Measurements from ENCODE around the gene SLC8A1. TPM values are rescaled to one million over a fixed set of nuclear protein-coding genes. Genes with fewer than 3 reads are reported as not detected.

The SLC8A1 gene
- total RNA-seq, 1 experiment from 2014 or later = 1.6 TPM

DNA sequence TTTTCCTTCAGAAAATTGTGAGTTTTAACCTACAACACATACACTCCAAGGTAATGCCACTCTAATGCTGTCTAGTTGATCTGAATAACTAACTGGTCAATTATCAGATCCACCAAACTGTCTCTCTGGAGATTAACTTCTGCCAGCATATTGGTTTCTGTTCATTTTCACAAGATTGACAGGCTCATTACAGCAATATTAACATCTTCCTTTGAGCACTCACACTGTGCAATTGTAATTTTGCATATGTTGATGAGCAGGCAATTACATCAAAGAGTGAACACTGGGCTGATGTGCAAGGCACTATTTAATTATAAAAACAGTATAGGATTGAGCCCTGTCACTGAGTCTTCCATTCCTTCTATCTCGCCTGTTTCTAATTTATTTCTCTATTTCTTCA is 197.3 kb downstream of the SLC8A1 start:
- TF ChIP-seq, protein P1, sequence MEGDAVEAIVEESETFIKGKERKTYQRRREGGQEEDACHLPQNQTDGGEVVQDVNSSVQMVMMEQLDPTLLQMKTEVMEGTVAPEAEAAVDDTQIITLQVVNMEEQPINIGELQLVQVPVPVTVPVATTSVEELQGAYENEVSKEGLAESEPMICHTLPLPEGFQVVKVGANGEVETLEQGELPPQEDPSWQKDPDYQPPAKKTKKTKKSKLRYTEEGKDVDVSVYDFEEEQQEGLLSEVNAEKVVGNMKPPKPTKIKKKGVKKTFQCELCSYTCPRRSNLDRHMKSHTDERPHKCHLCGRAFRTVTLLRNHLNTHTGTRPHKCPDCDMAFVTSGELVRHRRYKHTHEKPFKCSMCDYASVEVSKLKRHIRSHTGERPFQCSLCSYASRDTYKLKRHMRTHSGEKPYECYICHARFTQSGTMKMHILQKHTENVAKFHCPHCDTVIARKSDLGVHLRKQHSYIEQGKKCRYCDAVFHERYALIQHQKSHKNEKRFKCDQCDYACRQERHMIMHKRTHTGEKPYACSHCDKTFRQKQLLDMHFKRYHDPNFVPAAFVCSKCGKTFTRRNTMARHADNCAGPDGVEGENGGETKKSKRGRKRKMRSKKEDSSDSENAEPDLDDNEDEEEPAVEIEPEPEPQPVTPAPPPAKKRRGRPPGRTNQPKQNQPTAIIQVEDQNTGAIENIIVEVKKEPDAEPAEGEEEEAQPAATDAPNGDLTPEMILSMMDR (IDR thresholded peaks at IDR 0.05; ENCODE audit: unreplicated experiment) = no peak
- Mint-ChIP-seq H3K36me3 (ENCODE audit: insufficient read depth, unreplicated experiment) (no peaks in the 10 kb centered on the region), H3K27ac (ENCODE audit: low read depth, unreplicated experiment) (no peak overlapping the region), H3K4me1 (ENCODE audit: insufficient read depth, unreplicated experiment) (no peaks in the 10 kb centered on the region), H3K27me3 (ENCODE audit: insufficient read depth, unreplicated experiment) (no peaks in the 10 kb centered on the region), H3K4me3 (ENCODE audit: unreplicated experiment) (no peak overlapping the region), H3K9me3 (ENCODE audit: unreplicated experiment) (no peaks in the 10 kb centered on the region)
- intact Hi-C loops (cut with micrococcal nuclease) = no loop called here
- CTCF ChIA-PET = interaction anchor here (0.5 to 1.5 kb wide), 3 partner anchors 10 to 341 kb away, joined by 3 to 9 read pairs (median 3); no protein-coding TSS in a partner anchor
- no TSS peak for BruUV-seq (replicated peaks)
- DNase-seq (ENCODE audit: unreplicated experiment) = no peak
- POLR2A ChIA-PET = no interaction called here

- TF ChIP-seq, protein P1 (IDR thresholded peaks at IDR 0.05; ENCODE audit: unreplicated experiment) = no peak
- intact Hi-C loops (cut with micrococcal nuclease) = no loop called here
- H3K4me1 Mint-ChIP-seq (ENCODE audit: insufficient read depth, unreplicated experiment) = no peaks in the 10 kb centered on the region
- no peak overlapping the region for H3K4me3 Mint-ChIP-seq (ENCODE audit: unreplicated experiment)
- ChIA-PET CTCF (interaction anchor here (2.0 kb wide), 1 partner anchor 304 kb away, joined by 8 read pairs; no protein-coding TSS in a partner anchor), POLR2A (interaction anchor here (0.8 kb wide), 1 partner anchor 918 kb away, joined by 3 read pairs; no protein-coding TSS in a partner anchor)
- H3K36me3 Mint-ChIP-seq (ENCODE audit: insufficient read depth, unreplicated experiment) = no peaks in the 10 kb centered on the region
- H3K27me3 Mint-ChIP-seq (ENCODE audit: insufficient read depth, unreplicated experiment) = no peaks in the 10 kb centered on the region
- no TSS peak for BruUV-seq (replicated peaks)
- DNase-seq (ENCODE audit: unreplicated experiment) = no peak
- H3K9me3 Mint-ChIP-seq (ENCODE audit: unreplicated experiment) = no peaks in the 10 kb centered on the region
- no peak overlapping the region for H3K27ac Mint-ChIP-seq (ENCODE audit: low read depth, unreplicated experiment)
Measured at GRCh38 chr2:40251137-40251536, 200.8 kb downstream of the SLC8A1 start.

DNA sequence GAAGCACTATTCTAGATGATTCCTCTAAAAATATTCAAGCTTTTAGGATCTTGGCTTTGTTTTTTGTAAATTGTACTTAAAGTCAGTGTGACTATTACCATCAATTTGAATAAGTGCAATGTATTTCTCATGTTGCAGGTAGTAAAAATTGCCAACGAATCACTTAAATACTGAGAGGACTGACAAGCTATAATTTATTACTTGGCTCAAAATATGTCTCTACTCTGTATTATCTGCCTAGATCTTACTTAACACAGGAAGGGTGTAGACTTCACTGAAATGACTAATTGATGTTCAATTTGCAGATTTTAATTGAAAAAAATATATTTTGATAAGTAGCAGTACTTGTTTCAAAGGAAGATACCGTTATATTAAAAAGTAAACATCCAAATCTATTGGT is 202.3 kb downstream of the SLC8A1 start:
- BruUV-seq (replicated peaks) = no TSS peak
- POLR2A ChIA-PET = interaction anchor here (0.6 to 1.0 kb wide), 2 partner anchors 107 to 301 kb away, joined by 3 read pairs; no protein-coding TSS in a partner anchor
- Mint-ChIP-seq H3K27ac (ENCODE audit: low read depth, unreplicated experiment) (no peak overlapping the region), H3K9me3 (ENCODE audit: unreplicated experiment) (no peaks in the 10 kb centered on the region), H3K4me3 (ENCODE audit: unreplicated experiment) (no peak overlapping the region), H3K36me3 (ENCODE audit: insufficient read depth, unreplicated experiment) (no peaks in the 10 kb centered on the region), H3K4me1 (ENCODE audit: insufficient read depth, unreplicated experiment) (no peaks in the 10 kb centered on the region), H3K27me3 (ENCODE audit: insufficient read depth, unreplicated experiment) (no peaks in the 10 kb centered on the region)
- intact Hi-C loops (cut with micrococcal nuclease) = no loop called here
- CTCF ChIA-PET = interaction anchor here (1.3 to 2.0 kb wide), 2 partner anchors 16 to 305 kb away, joined by 3 to 8 read pairs; no protein-coding TSS in a partner anchor
- TF ChIP-seq, protein P1 (IDR thresholded peaks at IDR 0.05; ENCODE audit: unreplicated experiment) = no peak
- no peak for DNase-seq (ENCODE audit: unreplicated experiment)

- TF ChIP-seq, protein P1 (IDR thresholded peaks at IDR 0.05; ENCODE audit: unreplicated experiment) = no peak
- ChIA-PET POLR2A (no interaction called here), CTCF (no interaction called here)
- intact Hi-C loops (cut with micrococcal nuclease) = no loop called here
- no peaks in the 10 kb centered on the region for H3K36me3 Mint-ChIP-seq (ENCODE audit: insufficient read depth, unreplicated experiment)
- no peak for DNase-seq (ENCODE audit: unreplicated experiment)
- H3K27ac Mint-ChIP-seq (ENCODE audit: low read depth, unreplicated experiment) = no peak overlapping the region
- no TSS peak for BruUV-seq (replicated peaks)
- H3K4me3 Mint-ChIP-seq (ENCODE audit: unreplicated experiment) = no peak overlapping the region
- H3K9me3 Mint-ChIP-seq (ENCODE audit: unreplicated experiment) = no peaks in the 10 kb centered on the region
- H3K27me3 Mint-ChIP-seq (ENCODE audit: insufficient read depth, unreplicated experiment) = no peaks in the 10 kb centered on the region
- H3K4me1 Mint-ChIP-seq (ENCODE audit: insufficient read depth, unreplicated experiment) = no peaks in the 10 kb centered on the region
Measured at GRCh38 chr2:40248294-40248693, 203.6 kb downstream of the SLC8A1 start.
